GM23248 (cell line): ENCODE results near the gene AKT3. TPM values are rescaled to one million over a fixed set of nuclear protein-coding genes. Genes with fewer than 3 reads are reported as not detected.

Experiments used
- DNase-seq: peaks from one replicate; pipeline ENCODE4 v3.0.0-alpha.2; 2015
- H2AFZ ChIP-seq: fragments of 200-600 bp; sonication (generic); 2 replicates; pipeline ENCODE4 v1.6.1; 2016; ENCODE audit warnings: antibody characterized with exemption
- H3F3A ChIP-seq: fragments of 200-600 bp; sonication (generic); 2 replicates; pipeline ENCODE4 v1.6.1; 2016; ENCODE audit warnings: mild to moderate bottlenecking, antibody characterized with exemption, mixed run types; ENCODE audit not compliant: insufficient read depth
- H3K27ac ChIP-seq: fragments of 200-600 bp; sonication (generic); 2 replicates; pipeline ENCODE4 v1.5.1; 2016; ENCODE audit warnings: mild to moderate bottlenecking
- H3K27me3 ChIP-seq: fragments of 200-600 bp; sonication (generic); replicated peaks from 2 replicates; pipeline ENCODE4 v1.6.1; 2016; ENCODE audit warnings: mild to moderate bottlenecking; ENCODE audit not compliant: insufficient read depth
- H3K36me3 ChIP-seq: fragments of 200-600 bp; sonication (generic); 2 replicates; pipeline ENCODE4 v1.6.1; 2016; ENCODE audit warnings: low read depth, mild to moderate bottlenecking
- H3K4me1 ChIP-seq: fragments of 200-600 bp; sonication (generic); 2 replicates; pipeline ENCODE4 v1.6.1; 2016; ENCODE audit warnings: mild to moderate bottlenecking; ENCODE audit not compliant: insufficient read depth
- H3K4me2 ChIP-seq: fragments of 200-600 bp; sonication (generic); one replicate; pipeline ENCODE4 v1.6.1; 2016; ENCODE audit warnings: mild to moderate bottlenecking; ENCODE audit not compliant: unreplicated experiment
- H3K4me3 ChIP-seq: fragments of 200-600 bp; sonication (generic); 2 replicates; pipeline ENCODE4 v1.5.1; 2016; ENCODE audit warnings: mild to moderate bottlenecking
- H3K79me2 ChIP-seq: fragments of 200-600 bp; sonication (generic); 2 replicates; pipeline ENCODE4 v1.6.1; 2016; ENCODE audit warnings: mild to moderate bottlenecking; ENCODE audit not compliant: insufficient read depth
- H3K9ac ChIP-seq: fragments of 200-600 bp; sonication (generic); 2 replicates; pipeline ENCODE4 v1.6.1; 2016; ENCODE audit warnings: mild to moderate bottlenecking
- H3K9me2 ChIP-seq: fragments of 200-600 bp; sonication (generic); 2 replicates; pipeline ENCODE4 v1.6.1; 2016; ENCODE audit warnings: mixed run types, mild to moderate bottlenecking, moderate library complexity; ENCODE audit not compliant: insufficient read depth
- H3K9me3 ChIP-seq: fragments of 200-600 bp; sonication (generic); one replicate; pipeline ENCODE4 v1.6.1; 2017; ENCODE audit warnings: low read depth
- H4K20me1 ChIP-seq: fragments of 200-600 bp; sonication (generic); 2 replicates; pipeline ENCODE4 v1.6.0; 2016; ENCODE audit not compliant: insufficient read depth
- EZH2 ChIP-seq: fragments of 200-600 bp; sonication (generic); IDR thresholded peaks from 2 replicates; pipeline ENCODE4 v1.6.1; 2018; ENCODE audit warnings: antibody characterized with exemption, mild to moderate bottlenecking; ENCODE audit not compliant: insufficient read depth, poor library complexity, severe bottlenecking
- EZH2phosphoT487 ChIP-seq: fragments of 200-600 bp; sonication (generic); IDR thresholded peaks from 2 replicates; pipeline ENCODE4 v1.6.1; 2018; ENCODE audit warnings: antibody characterized with exemption, moderate library complexity, mild to moderate bottlenecking, low read depth; ENCODE audit not compliant: insufficient read depth
- WGBS, 2 experiments: methylation state at CpG; one replicate each; pipeline ENCODE4 v1.1.6; 2015 to 2017; ENCODE audit warnings: low lambda C conversion rate in 2 of 2, low coverage in 1 of 2; ENCODE audit errors: missing lambda C conversion rate in 2 of 2; 5-methylcytosine and 5-hydroxymethylcytosine counted together
- in situ Hi-C: fragments of 300-500 bp; cut with MboI; formaldehyde crosslinking; loops from 2 replicates; pipeline ENCODE4 v1.15.0; 2020
- polyA plus RNA-seq: library from polyadenylated mRNA; unstranded; fragments of >200 nt; fragmentation: Nextera tagmentation; extraction: Ambion mirVana; gene quantifications from 2 replicates; pipeline ENCODE4 v1.2.1, GENCODE V29; 2016
- total RNA-seq: library from RNA; depleted of rRNA; stranded (reverse); fragments of >200 nt; shearing (Covaris generic); gene quantifications from 2 replicates; pipeline ENCODE4 v1.2.3, GENCODE V29; 2014

The AKT3 gene
- total and polyA plus RNA-seq, 2 experiments from 2014 or later = 9.1 to 31.2 TPM

GRCh38 chr1:243841507-243841906, 8.5 kb downstream of the AKT3 start:
- TF ChIP-seq EZH2 = no peak
- TF ChIP-seq EZH2phosphoT487 = no peak
- in situ Hi-C loops = no loop called here
- 68 to 72% methylated on average over 3 of the region's 3 CpGs for WGBS, 2 experiments
- no peaks in the 10 kb centered on the region for H3K9me2 ChIP-seq
- H3K36me3 ChIP-seq = peaks cover 8% of the 10 kb centered on the region
- H3K79me2 ChIP-seq = peaks cover 97% of the 10 kb centered on the region
- no peaks in the 10 kb centered on the region for H4K20me1 ChIP-seq
- H3K4me1 ChIP-seq = peaks cover 31% of the 10 kb centered on the region
- H3K9ac ChIP-seq = no peak overlapping the region
- peaks cover 26% of the 10 kb centered on the region for H3F3A ChIP-seq
- peak; percentile 33 for DNase-seq
- H3K4me3 ChIP-seq = peak overlapping the region; percentile 16; the same call in 1 of the 2 replicates
- H2AFZ ChIP-seq = no peak overlapping the region
- H3K27ac ChIP-seq = peak overlapping the region; percentile 23; the same call in 1 of the 2 replicates
- H3K9me3 ChIP-seq = no peaks in the 10 kb centered on the region
- H3K4me2 ChIP-seq = peak overlapping the region; percentile 18
- H3K27me3 ChIP-seq = no peaks in the 10 kb centered on the region

- WGBS, 2 experiments = 94 to 100% methylated on average over 1 of the region's 1 CpG
- H2AFZ ChIP-seq = no peak overlapping the region
- H3K4me2 ChIP-seq = no peak overlapping the region
- no peak overlapping the region for H3K27ac ChIP-seq
- TF ChIP-seq EZH2 = no peak
- no peak for TF ChIP-seq EZH2phosphoT487
- H3K9ac ChIP-seq = no peak overlapping the region
- H3K4me3 ChIP-seq = no peak overlapping the region
- peaks cover 19% of the 10 kb centered on the region for H3F3A ChIP-seq
- peaks cover 30% of the 10 kb centered on the region for H3K4me1 ChIP-seq
- no peaks in the 10 kb centered on the region for H3K9me2 ChIP-seq
- H4K20me1 ChIP-seq = no peaks in the 10 kb centered on the region; the same call in 1 of the 2 replicates
- H3K79me2 ChIP-seq = peaks cover 100% of the 10 kb centered on the region
- peaks cover 20% of the 10 kb centered on the region for H3K36me3 ChIP-seq
- no peaks in the 10 kb centered on the region for H3K9me3 ChIP-seq
- no peaks in the 10 kb centered on the region for H3K27me3 ChIP-seq
- in situ Hi-C loops = no loop called here
- DNase-seq = no peak
Measured at GRCh38 chr1:243837907-243838535, 12.0 kb downstream of the AKT3 start.

- Histone ChIP-seq H2AFZ (no peak overlapping the region), H3F3A (no peaks in the 10 kb centered on the region; the same call in 1 of the 2 replicates), H3K4me2 (no peak overlapping the region), H3K9ac (no peak overlapping the region), H4K20me1 (peaks cover 5% of the 10 kb centered on the region; the same call in 1 of the 2 replicates), H3K36me3 (peaks cover 23% of the 10 kb centered on the region), H3K9me3 (no peaks in the 10 kb centered on the region), H3K79me2 (peaks cover 100% of the 10 kb centered on the region), H3K27ac (no peak overlapping the region), H3K4me3 (no peak overlapping the region), H3K4me1 (no peaks in the 10 kb centered on the region), H3K27me3 (no peaks in the 10 kb centered on the region), H3K9me2 (no peaks in the 10 kb centered on the region)
- DNase-seq = no peak
- WGBS, 2 experiments = 96 to 100% methylated on average over 4 of the region's 4 CpGs
- TF ChIP-seq EZH2phosphoT487 = no peak
- no peak for TF ChIP-seq EZH2
- in situ Hi-C loops = no loop called here
Measured at GRCh38 chr1:243834130-243834529, 15.9 kb downstream of the AKT3 start.

GRCh38 chr1:243831463-243831862, 18.6 kb downstream of the AKT3 start:
- Histone ChIP-seq H2AFZ (no peak overlapping the region), H3F3A (no peaks in the 10 kb centered on the region), H3K36me3 (peaks cover 19% of the 10 kb centered on the region), H4K20me1 (peaks cover 5% of the 10 kb centered on the region; the same call in 1 of the 2 replicates), H3K4me3 (no peak overlapping the region), H3K9me2 (no peaks in the 10 kb centered on the region), H3K27ac (no peak overlapping the region), H3K27me3 (no peaks in the 10 kb centered on the region), H3K9me3 (no peaks in the 10 kb centered on the region), H3K4me1 (peaks cover 7% of the 10 kb centered on the region; the same call in 1 of the 2 replicates), H3K9ac (no peak overlapping the region), H3K4me2 (no peak overlapping the region), H3K79me2 (peaks cover 100% of the 10 kb centered on the region)
- in situ Hi-C loops = no loop called here
- TF ChIP-seq EZH2 (no peak), EZH2phosphoT487 (no peak)
- WGBS, 2 experiments = 93 to 98% methylated on average over 3 of the region's 3 CpGs
- no peak for DNase-seq
